HG03432 (cell line): ENCODE measurements around the gene TMEM165.

Experiments
- ATAC-seq: cut with Tn5 transposase; IDR thresholded peaks from one replicate; pipeline ENCODE4 v1.9.1; 2021; ENCODE audit warnings: mild to moderate bottlenecking, moderate library complexity; ENCODE audit not compliant: unreplicated experiment

The TMEM165 gene

GRCh38 chr4:55367084-55367722 is 28.6 kb upstream of the TMEM165 start:
- no peak for ATAC-seq

- no peak for ATAC-seq
Observed at GRCh38 chr4:55369968-55370367, 25.8 kb upstream of the TMEM165 start.

GRCh38 chr4:55372259-55372658 is 23.5 kb upstream of the TMEM165 start:
- ATAC-seq = no peak

GRCh38 chr4:55373461-55373860 is 22.3 kb upstream of the TMEM165 start:
- no peak for ATAC-seq

GRCh38 chr4:55376698-55377097 is 19.1 kb upstream of the TMEM165 start:
- no peak for ATAC-seq

- ATAC-seq = no peak
Observed at GRCh38 chr4:55378617-55379467, 16.9 kb upstream of the TMEM165 start.

GRCh38 chr4:55380576-55380975 is 15.2 kb upstream of the TMEM165 start:
- ATAC-seq = no peak

- no peak for ATAC-seq
Observed at GRCh38 chr4:55381502-55381901, 14.3 kb upstream of the TMEM165 start.

- ATAC-seq = no peak
Observed at GRCh38 chr4:55382488-55383003, 13.2 kb upstream of the TMEM165 start.

- no peak for ATAC-seq
Observed at GRCh38 chr4:55385201-55385649, 10.5 kb upstream of the TMEM165 start.

GRCh38 chr4:55386073-55386472 is 9.7 kb upstream of the TMEM165 start:
- peak; percentile 90 for ATAC-seq

- no peak for ATAC-seq
Observed at GRCh38 chr4:55386840-55387239, 8.9 kb upstream of the TMEM165 start.

- ATAC-seq = no peak
Observed at GRCh38 chr4:55393461-55394320, 2.1 kb upstream of the TMEM165 start.

GRCh38 chr4:55395218-55395528 is 584 bp upstream of the TMEM165 start:
- no peak for ATAC-seq

GRCh38 chr4:55396308-55397125 is 760 bp downstream of the TMEM165 start:
- peak; percentile 36 for ATAC-seq

GRCh38 chr4:55397126-55397436 is 1.3 kb downstream of the TMEM165 start:
- no peak for ATAC-seq

- no peak for ATAC-seq
Observed at GRCh38 chr4:55397520-55398321, 2.0 kb downstream of the TMEM165 start.

- no peak for ATAC-seq
Observed at GRCh38 chr4:55398461-55398860, 2.7 kb downstream of the TMEM165 start.

- no peak for ATAC-seq
Observed at GRCh38 chr4:55398966-55399365, 3.2 kb downstream of the TMEM165 start.

GRCh38 chr4:55399581-55399980 is 3.8 kb downstream of the TMEM165 start:
- ATAC-seq = no peak
